Activated CD4-positive, alpha-beta T cell treated with anti-CD3 and anti-CD28 coated beads, Interleukin-2, Interleukin-4, amounts not matched to agents 100 ng/mL and 50 ng/mL, durations not matched to agents 16 hours and 8 hours (primary cell): ENCODE results near the gene RNF115.

Source experiments
- DNase-seq: peaks from one replicate; pipeline ENCODE4 v3.0.0-alpha.2; 2020; ENCODE audit warnings: low spot score

The RNF115 gene

GRCh38 chr1:145701306-145701862 lies 122.5 kb downstream of the RNF115 start:
- no peak for DNase-seq

DNA sequence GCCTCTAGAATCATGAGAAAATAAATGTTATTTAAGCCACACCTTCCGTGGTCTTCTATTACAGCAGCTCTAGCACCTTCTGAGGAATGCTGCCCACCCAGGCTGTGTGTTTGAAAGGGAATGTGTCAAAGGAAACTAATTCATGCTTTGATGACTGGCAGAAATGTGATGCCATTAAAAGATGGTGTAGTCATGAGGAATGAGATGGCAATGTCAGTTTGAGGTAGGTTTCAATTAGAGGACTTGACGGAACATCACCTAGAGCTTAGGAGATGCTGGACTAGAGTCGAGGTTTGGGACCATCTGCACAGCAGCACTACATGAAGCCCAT lies 127.3 kb downstream of the RNF115 start:
- no peak for DNase-seq

DNA sequence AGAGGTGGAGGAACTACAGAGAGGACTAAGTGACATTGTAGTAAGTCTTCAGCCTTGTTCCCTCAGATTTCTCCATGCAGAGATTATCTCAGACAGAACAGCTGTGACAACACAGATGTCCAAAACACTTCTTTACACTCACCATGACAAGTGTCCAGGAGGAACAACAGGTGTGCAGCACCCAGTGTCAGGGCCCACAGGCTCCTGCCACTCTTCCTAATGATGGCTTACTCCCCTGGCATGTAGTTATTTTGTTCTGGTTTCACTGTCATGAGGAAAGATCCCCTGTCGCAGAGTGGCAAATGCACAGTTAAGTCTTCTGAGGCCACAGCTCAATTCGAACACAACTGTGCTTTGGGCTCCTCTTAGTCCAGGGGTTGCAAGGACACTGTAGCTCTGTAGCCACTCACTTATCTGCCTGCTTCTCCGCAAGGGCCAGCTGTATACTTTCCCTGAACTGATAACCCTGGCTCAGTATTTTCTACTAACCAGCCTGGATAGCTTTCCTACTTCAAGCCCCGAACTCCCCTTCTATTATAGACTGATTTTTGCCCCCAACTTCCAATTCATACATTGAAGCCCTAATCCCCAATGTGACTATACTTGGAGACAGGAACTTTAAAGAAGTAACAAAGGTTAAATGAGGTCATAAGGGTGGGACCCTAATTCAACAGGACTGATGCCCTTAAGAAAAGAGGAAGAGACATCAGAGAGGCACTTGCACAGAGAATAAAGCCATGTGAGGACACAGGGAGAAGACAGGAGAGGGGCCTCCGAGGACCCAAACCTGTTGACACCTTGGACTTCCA lies 127.9 kb downstream of the RNF115 start:
- no peak for DNase-seq

- no peak for DNase-seq
Measured at GRCh38 chr1:145692785-145693443, 131.0 kb downstream of the RNF115 start.

DNA sequence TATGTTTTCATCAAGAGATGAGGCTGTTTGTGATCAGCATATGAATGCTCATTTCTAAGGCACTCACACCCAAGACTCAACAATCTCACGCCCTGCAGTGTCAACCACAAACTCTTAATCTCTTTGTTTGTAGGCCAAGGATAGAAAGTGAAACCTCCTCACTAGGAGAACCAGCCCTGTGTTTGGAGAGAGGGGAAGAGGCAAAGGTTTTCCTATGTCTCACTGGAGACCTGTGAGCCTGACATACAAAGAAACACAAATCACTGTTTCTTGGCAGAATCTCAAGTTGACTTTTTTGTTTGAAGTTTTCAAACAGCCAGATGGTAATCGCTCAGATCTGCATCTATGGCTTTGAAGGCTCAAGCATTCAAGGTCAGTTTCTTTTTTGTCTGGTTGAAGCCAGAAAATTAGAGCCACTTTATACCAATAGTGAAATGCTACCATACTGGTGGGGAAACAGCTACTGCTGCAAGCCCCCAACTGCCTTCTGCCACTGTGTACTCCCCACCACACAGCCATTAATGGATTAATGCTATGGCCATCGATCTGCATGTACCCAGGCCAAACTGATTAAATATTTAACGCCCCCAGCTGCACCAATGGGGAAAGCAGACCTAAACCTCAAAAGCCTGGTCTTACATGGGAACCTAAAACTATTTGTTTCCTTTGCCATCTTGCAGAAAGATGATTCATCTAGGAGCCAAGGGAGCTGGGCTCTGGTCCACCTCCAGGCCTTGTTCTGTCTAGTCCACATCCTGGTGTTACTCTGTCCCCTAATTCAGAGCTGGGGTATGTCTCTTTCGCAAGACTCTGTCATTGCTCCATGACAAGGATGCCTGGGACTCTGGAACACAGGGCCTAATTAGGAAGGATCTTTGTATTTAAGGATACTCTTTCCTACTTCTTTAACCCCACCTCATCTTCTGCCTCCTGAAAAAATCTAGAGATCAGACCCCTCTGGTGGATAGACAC lies 133.0 kb downstream of the RNF115 start:
- peak; percentile 69 for DNase-seq

DNA sequence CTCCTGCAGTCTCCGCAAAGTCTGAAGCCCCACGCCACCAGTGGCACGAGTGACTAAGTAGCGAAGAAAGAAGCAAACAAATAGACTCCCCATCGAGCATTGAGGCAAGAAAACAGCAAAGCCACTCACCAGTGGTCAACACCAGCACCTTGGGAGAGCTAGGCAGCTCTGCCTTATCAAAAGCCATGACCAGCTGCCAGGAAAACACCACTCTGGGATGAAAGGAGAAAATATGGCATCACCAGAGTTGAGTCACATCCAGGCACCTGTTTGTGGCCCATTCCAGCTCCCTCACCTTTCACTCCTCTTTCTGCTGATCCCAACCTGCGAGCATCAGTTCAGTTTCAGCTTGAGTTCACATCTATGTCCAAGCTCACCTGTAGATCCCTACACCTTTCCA lies 134.0 kb downstream of the RNF115 start:
- DNase-seq: no peak

GRCh38 chr1:145688924-145689323 lies 135.0 kb downstream of the RNF115 start:
- DNase-seq: no peak
